ENCODE measurements around the gene CDC42SE2.
"Not testable (repeated sequence)": the region's sequence is repeated elsewhere in the genome, so short reads cannot be mapped to it uniquely, and the experiment has no call there.

The CDC42SE2 gene

DNA sequence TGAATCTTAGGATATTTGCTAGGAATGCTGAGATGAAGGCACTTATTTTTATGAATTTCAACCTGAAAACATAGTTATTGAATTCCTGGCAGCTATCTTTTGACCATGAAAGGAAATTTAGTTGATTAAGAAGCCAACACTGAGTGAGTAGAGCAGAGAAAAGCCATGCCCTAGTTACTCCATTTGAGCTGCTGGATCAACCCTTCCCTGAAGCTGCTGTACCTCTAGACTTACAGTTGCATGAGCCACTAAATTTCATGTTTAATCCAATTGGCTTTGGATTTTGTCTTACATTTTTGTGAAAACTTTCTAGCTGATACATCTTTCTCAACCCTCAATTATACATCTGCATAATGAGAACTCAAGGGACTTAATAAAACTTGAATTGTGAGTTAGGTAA lies 54.6 kb downstream of the CDC42SE2 start:
- no peak for DNase-seq (ENCODE audit: low read depth in 2 of 2)

GRCh38 chr5:131321066-131321465 lies 57.2 kb downstream of the CDC42SE2 start:
- no peak for DNase-seq (ENCODE audit: low read depth in 2 of 2)

DNA sequence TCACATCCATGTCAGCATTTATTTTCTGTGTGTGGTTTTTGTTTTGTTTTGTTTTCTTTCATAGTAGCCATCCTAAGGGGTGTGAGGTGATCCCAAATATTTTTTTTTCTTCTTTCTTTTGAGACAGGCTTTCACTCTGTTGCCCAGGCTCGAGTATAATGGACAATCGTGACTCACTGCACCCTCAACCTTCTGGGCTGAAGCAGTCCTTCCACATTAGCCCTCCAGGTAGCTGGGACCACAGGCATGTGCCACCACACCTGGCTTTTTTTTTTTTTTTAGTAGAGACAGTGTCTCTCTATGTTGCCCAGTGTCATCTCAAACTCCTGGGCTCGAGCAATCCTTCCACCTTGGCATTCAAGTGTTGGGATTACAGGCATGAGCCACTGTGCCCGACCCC lies 59.1 kb downstream of the CDC42SE2 start:
- no peak for DNase-seq (ENCODE audit: low read depth in 2 of 2)

DNA sequence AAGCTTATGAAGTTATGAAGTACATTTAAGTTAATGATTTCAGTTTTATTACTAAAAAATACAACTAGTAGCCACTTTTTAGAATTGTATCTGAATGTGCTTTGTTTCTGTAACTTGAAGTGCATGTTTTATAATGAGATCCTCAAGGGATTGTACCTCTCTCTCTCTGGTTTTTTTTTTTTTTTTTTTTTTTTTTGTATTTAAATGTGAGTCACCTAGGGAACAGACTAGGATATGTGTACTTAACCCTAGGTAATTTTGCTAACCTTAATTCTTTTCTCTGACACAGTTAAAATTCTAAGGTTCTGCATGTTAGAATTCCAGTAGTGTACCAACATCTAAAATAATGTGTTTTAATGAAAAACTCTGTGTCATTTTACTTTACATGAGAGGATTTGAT lies 59.5 kb downstream of the CDC42SE2 start:
- DNase-seq (ENCODE audit: low read depth in 2 of 2), result no peak

DNA sequence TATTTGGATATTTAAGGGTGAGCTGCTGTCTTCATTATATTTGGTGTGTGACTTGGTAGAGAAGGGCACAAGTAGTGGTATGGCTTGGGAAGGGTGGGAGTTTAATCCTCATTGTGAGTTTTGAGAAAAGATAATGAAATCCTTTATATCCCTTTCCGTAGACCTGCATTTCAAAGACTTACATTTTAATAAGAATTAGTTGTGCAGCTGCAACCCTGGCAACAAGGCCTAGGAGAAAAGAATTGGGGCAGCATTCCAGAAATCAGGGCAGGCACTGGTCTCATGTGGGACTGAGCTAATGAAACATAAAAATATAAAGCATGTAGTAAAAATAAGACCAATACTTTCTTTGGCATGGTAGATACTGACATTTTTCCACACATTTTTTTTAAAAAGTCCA lies 60.5 kb downstream of the CDC42SE2 start:
- DNase-seq (ENCODE audit: low read depth in 2 of 2), result no peak

- no peak for DNase-seq (ENCODE audit: low read depth in 2 of 2)
Measured at GRCh38 chr5:131328536-131329285, 64.9 kb downstream of the CDC42SE2 start.

- DNase-seq (ENCODE audit: low read depth in 2 of 2), result no peak
Measured at GRCh38 chr5:131329286-131329560, 65.4 kb downstream of the CDC42SE2 start.

DNA sequence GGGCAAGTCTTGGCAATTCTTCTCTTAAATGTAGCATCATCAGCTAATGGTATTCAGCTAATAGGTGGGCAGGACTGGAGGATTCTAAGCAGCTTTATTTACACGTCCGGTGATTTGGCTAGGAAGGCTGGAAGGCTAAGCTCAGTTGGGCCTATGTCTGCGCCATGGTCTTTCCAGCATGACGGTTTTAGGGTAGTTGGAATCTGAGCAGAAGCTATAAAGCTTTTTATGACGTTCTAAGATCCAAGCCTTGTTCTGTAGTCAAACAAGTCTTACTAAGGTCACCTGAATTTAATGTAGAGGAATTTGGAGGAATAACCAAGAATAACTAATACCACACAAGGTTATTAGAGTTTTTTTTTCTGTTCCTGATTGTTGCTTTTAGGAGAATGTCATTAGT lies 66.2 kb downstream of the CDC42SE2 start:
- no peak for DNase-seq (ENCODE audit: low read depth in 2 of 2)

DNA sequence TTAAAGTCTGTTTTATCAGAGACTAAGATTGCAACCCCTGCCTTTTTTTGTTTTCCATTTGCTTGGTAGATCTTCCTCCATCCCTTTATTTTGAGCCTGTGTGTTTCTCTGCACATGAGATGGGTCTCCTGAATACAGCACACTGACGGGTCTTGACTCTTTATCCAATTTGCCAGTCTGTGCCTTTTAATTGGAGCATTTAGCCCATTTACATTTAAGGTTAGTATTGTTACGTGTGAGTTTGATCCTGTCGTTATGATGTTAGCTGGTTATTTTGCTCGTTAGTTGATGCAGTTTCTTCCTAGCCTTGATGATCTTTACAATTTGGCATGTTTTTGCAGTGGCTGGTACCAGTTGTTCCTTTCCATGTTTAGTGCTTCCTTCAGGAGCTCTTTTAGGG lies 71.9 kb downstream of the CDC42SE2 start:
- DNase-seq (ENCODE audit: low read depth in 2 of 2), result not testable (repeated sequence)

- DNase-seq (ENCODE audit: low read depth in 2 of 2), result not testable (repeated sequence)
Measured at GRCh38 chr5:131336801-131337200, 72.9 kb downstream of the CDC42SE2 start.

- DNase-seq (ENCODE audit: low read depth in 2 of 2), result not testable (repeated sequence)
Measured at GRCh38 chr5:131337240-131338050, 73.6 kb downstream of the CDC42SE2 start.

DNA sequence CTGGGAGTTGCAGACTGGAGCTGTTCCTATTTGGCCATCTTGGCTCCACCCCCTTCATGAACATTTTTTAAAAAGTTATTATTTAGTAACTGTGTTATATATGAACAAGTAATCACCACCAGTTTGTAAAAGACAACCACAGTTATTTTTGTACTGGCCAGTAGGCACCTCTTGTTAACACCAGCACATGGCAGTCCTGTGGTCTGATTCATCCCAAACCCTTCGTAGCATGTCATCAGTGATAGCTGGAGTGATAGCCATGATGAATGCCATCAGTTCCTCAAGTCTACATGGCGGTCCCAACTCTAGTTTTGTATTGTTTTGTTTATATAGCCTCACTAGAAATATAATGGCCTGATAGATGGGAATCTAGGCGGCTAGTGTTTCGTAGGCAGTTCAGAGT lies 74.2 kb downstream of the CDC42SE2 start:
- DNase-seq (ENCODE audit: low read depth in 2 of 2), result no peak

GRCh38 chr5:131344288-131344687 lies 80.4 kb downstream of the CDC42SE2 start:
- not testable (repeated sequence) for DNase-seq (ENCODE audit: low read depth in 2 of 2)

DNA sequence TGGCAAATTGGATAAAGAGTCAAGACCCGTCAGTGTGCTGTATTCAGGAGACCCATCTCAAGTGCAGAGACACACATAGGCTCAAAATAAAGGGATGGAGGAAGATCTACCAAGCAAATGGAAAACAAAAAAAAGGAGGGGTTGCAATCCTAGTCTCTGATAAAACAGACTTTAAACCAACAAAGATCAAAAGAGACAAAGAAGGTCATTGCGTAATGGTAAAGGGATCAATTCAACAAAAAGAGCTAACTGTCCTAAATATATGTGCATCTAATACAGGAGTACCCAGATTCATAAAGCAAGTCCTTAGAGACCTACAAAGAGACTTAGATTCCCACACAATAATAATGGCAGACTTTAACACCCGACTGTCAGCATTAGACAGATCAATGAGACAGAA lies 82.4 kb downstream of the CDC42SE2 start:
- not testable (repeated sequence) for DNase-seq (ENCODE audit: low read depth in 2 of 2)

DNA sequence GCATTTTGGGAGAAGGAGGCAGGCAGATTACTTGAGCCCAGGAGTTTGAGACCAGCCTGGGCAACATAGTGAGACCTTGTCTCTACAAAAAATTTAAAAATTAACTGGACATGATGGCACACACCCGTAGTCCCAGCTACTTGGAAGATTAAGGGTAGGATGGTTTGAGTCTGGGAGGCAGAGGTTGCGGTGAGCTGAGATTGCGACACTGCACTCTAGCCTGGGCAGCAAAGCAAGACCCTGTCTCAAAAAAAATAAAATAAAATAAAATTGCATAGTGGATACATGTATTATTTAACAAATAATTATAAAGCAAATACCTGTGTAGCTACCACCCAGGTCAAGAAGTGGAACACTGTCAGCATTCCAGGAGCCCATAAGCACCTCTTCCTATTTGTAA lies 90.1 kb downstream of the CDC42SE2 start:
- DNase-seq (ENCODE audit: low read depth in 2 of 2), result no peak

GRCh38 chr5:131355971-131356528 lies 92.2 kb downstream of the CDC42SE2 start:
- no peak for DNase-seq (ENCODE audit: low read depth in 2 of 2)

DNA sequence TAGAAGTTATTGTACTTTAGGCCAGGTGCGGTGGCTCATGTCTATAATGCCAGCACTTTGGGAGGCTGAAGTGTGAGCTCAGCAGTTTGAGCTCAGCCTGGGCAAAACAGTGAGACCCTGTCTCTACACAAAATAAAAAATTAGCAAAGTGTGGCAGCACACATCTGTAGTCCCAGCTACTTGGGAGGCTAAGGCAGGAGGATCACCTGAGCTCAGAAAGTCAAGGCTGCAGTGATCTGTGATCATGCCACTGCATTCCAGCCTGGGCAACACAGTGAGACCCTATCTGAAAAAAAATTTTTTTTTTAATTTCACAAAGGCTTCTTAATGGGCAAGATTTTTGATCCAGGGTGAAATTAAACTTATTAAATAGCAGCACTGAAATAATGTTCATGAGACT lies 92.8 kb downstream of the CDC42SE2 start:
- no peak for DNase-seq (ENCODE audit: low read depth in 2 of 2)

GRCh38 chr5:131357739-131358561 lies 94.1 kb downstream of the CDC42SE2 start:
- DNase-seq (ENCODE audit: low read depth in 2 of 2), result no peak

DNA sequence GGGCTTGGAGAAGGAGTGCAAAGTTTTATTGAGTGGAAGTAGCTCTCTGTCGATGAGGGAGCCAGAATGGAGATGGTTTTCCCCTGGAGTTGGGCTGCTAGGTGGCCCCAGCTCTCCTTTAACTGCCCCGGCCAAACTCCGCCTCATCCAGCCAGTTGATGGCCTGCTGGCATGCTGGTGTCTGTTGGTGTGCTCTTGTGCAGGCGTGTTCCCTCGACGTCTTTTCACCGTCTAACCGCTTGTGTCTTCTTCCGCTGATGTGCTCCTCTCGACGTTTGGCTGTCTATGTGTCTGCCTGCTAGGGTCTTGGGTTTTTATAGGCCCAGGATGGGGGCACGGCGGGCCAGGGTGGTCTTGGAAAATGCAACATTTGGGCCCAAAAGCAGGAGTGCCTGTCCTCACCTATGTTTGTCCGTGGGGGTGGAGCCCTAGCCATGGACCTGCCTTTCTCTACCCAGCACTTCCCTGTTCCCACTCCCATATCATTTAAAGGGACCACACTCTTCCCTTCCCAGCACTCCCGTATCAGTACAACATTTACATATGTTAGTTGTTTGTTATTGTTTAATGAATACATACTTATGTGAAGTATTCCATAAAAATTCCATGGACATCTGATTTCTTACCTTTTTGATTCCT lies 97.9 kb downstream of the CDC42SE2 start:
- no peak for DNase-seq (ENCODE audit: low read depth in 2 of 2)

DNA sequence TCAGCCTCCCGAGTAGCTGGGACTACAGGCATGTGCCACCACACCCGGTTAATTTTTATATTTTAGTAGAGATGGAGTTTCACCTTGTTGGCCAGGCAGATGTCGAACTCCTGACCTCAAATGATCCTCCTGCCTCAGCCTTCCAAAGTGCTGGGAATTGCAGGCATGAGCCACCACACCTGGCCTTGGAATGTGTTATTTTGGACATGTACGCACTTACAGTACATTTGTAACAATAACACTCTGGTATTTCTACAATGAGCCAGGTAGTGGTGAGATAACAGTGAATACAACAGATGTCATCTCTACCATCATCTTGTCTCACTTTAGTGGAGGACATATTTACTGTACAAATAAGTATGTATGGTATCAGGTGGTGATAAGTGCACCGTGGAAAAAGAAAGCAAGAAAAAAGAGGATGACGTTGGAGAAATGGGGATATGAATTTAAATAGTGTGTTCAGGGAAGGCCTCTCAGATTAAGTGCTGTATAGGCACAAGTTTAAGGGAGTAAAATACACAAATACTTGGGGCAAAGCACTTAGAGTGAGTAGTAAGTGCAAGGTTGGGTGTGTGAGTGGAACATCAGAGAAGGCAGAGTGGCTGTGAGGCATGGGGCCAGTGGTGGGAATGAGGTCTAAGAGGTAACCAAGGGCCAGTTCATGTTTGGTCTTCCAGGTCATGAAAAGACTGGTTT lies 100.1 kb downstream of the CDC42SE2 start:
- DNase-seq (ENCODE audit: low read depth in 2 of 2), result no peak

GRCh38 chr5:131364507-131365050 lies 100.7 kb downstream of the CDC42SE2 start:
- DNase-seq (ENCODE audit: low read depth in 2 of 2), result no peak
